Gastroesophageal sphincter (tissue), 4 donors: ENCODE data around the gene CEMIP2. TPM values are rescaled to one million over a fixed set of nuclear protein-coding genes. Genes with fewer than 3 reads are reported as not detected.
A peak's percentile ranks its signal among the peaks of the same experiment; 100 is the strongest.
"Not testable (repeated sequence)": the region's sequence is repeated elsewhere in the genome, so short reads cannot be mapped to it uniquely, and the experiment has no call there.

Experiments
- ATAC-seq: fragments of 150-250 bp; one replicate; pipeline ENCODE4 v1.9.1; 2016; ENCODE audit warnings: mild to moderate bottlenecking, moderate library complexity
- H3K27ac ChIP-seq, 4 donors: fragments of 200-600 bp; sonication (generic) in 3 of 4; 1 replicate in 3 of 4; 2 replicates in 1 of 4; pipeline ENCODE4 v1.5.1; 2016 to 2019
- H3K27me3 ChIP-seq: fragments of 200-600 bp; sonication (generic); one replicate; pipeline ENCODE4 v1.5.1; 2019
- H3K36me3 ChIP-seq, 2 donors: fragments of 200-600 bp; sonication (generic); one replicate each; pipeline ENCODE4 v1.5.1; 2019; ENCODE audit warnings: control low read depth in 1 of 2
- H3K4me1 ChIP-seq, 3 donors: fragments of 200-600 bp; sonication (generic); 1 replicate in 2 of 3; 2 replicates in 1 of 3; pipeline ENCODE4 v1.5.1; 2016 to 2019; ENCODE audit warnings: control low read depth in 2 of 3
- H3K4me3 ChIP-seq, 2 donors: fragments of 200-600 bp; sonication (generic); one replicate each; pipeline ENCODE4 v1.5.1; 2019; ENCODE audit warnings: mild to moderate bottlenecking in 1 of 2, moderate library complexity in 1 of 2
- H3K9me3 ChIP-seq, 3 donors: fragments of 200-600 bp; sonication (generic); one replicate each; pipeline ENCODE4 v1.5.1; 2017 to 2019; ENCODE audit warnings: control low read depth in 2 of 3
- EP300 ChIP-seq: sonication (generic); formaldehyde crosslinking; IDR thresholded peaks from one replicate; pipeline ENCODE4 v1.6.1; 2017; ENCODE audit warnings: antibody characterized with exemption, mild to moderate bottlenecking
- POLR2A ChIP-seq, 2 donors: fragments of 450-650 bp; IDR thresholded peaks; one replicate each; pipeline ENCODE4 v1.6.1; 2017; ENCODE audit warnings: antibody characterized with exemption in 2 of 2, mild to moderate bottlenecking in 2 of 2, moderate library complexity in 1 of 2
- POLR2AphosphoS5 ChIP-seq: sonication (generic); formaldehyde crosslinking; IDR thresholded peaks from one replicate; pipeline ENCODE4 v1.6.1; 2017; ENCODE audit warnings: antibody characterized with exemption
- WGBS, 2 donors: methylation state at CpG; one replicate each; pipeline ENCODE4 v1.1.5; 2018; ENCODE audit warnings: low coverage in 1 of 2; 5-methylcytosine and 5-hydroxymethylcytosine counted together
- total RNA-seq, 4 donors: library from RNA; depleted of rRNA; stranded (reverse); fragments of >200 nt; gene quantifications; one replicate each; pipeline ENCODE4 v1.1.0, GENCODE V29; 2016
- TF ChIP-seq, protein P1 (sequence below), 4 experiments: fragments of 200-600 bp in 2 of 4; fragments of 450-650 bp in 2 of 4; sonication (generic) in 1 of 4; IDR thresholded peaks; one replicate each; pipeline ENCODE4 v1.5.1; 2017 to 2019; ENCODE audit warnings: antibody characterized with exemption in 4 of 4, mild to moderate bottlenecking in 2 of 4, moderate library complexity in 2 of 4

CEMIP2 gene
- total RNA-seq, 4 donors from 2014 or later = 8.1 to 84.5 (median 17.4) TPM

DNA sequence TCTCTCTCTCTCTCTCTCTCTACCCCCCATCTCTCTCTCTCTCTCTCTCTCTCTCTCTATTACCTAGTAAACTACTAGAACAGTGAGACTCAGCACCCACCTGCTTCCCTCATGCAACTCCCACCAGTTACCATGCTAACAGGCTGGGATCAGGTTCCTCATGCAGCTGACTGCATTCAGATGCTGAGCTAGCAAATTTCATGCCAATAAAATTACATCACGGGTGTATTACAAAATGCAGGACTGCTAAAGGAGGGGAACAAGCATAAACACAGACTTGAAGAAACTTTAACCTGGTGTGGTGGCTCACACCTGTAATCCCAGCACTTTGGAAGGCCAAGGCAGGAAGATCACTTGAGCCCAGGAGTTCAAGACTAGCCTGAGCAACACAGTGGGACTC, 76.0 kb downstream of the CEMIP2 start:
- Histone ChIP-seq H3K9me3 (no peaks in the 10 kb centered on the region), H3K36me3 (peaks cover 0 to 59% of the 10 kb centered on the region in 2 donors), H3K4me1 (no peaks in the 10 kb centered on the region), H3K27me3 (no peaks in the 10 kb centered on the region), H3K27ac (no peak overlapping the region), H3K4me3 (no peak overlapping the region)
- 71% methylated on average over 1 of the region's 1 CpG; no CpG with 5 or more reads in 1 of the 2 donors for WGBS, 2 donors
- ATAC-seq = peak; percentile 50
- TF ChIP-seq POLR2AphosphoS5 = peak; percentile 50
- TF ChIP-seq, protein P1, sequence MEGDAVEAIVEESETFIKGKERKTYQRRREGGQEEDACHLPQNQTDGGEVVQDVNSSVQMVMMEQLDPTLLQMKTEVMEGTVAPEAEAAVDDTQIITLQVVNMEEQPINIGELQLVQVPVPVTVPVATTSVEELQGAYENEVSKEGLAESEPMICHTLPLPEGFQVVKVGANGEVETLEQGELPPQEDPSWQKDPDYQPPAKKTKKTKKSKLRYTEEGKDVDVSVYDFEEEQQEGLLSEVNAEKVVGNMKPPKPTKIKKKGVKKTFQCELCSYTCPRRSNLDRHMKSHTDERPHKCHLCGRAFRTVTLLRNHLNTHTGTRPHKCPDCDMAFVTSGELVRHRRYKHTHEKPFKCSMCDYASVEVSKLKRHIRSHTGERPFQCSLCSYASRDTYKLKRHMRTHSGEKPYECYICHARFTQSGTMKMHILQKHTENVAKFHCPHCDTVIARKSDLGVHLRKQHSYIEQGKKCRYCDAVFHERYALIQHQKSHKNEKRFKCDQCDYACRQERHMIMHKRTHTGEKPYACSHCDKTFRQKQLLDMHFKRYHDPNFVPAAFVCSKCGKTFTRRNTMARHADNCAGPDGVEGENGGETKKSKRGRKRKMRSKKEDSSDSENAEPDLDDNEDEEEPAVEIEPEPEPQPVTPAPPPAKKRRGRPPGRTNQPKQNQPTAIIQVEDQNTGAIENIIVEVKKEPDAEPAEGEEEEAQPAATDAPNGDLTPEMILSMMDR (IDR thresholded peaks at IDR 0.05) = no peak

GRCh38 chr9:71691576-71691975, 76.7 kb downstream of the CEMIP2 start:
- not testable (repeated sequence) for ATAC-seq, H3K4me3 ChIP-seq, H3K27ac ChIP-seq, H3K4me1 ChIP-seq, H3K27me3 ChIP-seq, H3K9me3 ChIP-seq
- peaks cover 0 to 52% of the 10 kb centered on the region in 2 donors for H3K36me3 ChIP-seq

DNA sequence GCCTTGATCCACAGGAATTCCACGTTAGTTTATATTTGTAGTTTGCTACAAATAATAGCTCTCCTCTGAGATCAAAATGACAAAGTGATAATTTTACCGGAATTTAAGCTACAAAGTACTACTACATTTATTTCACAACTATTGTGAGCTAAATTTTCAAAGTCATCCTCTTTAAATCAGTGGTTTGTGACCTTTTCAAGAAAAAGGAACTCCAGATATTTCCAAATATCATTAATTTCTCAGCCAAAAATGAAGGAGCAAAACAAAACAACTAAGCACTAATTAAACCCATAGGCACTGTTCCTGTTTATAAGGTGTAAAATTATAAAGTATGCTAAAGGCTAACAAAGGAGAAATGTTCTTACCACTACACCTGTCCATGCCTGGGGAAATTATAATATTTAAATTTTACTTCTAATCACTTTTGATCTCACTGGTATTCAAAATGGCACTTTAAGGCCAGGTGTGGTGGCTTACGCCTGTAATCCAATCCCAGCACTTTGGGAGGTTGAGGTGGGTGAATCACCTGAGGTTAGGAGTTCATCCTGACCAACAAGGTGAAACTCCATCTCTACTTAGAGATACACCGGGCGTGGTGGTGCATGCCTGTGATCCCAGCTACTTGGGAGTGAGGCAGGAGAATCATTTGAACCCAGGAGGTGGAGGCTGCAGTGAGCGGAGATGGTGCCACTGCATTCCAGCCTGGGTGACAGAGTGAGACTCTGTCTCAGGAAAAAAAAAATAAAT, 77.5 kb downstream of the CEMIP2 start:
- no peak for ATAC-seq
- H3K27ac ChIP-seq = peak overlapping the region in 1 of 4 donors; percentile 14
- H3K27me3 ChIP-seq = no peaks in the 10 kb centered on the region
- H3K4me1 ChIP-seq = no peaks in the 10 kb centered on the region
- H3K4me3 ChIP-seq = no peak overlapping the region
- 85 to 96% methylated on average over 3 to 6 of the region's 6 CpGs for WGBS, 2 donors
- TF ChIP-seq POLR2A (IDR thresholded peaks at IDR 0.05) = no peak
- no peak for TF ChIP-seq EP300
- TF ChIP-seq POLR2AphosphoS5 = no peak
- TF ChIP-seq, protein P1 (IDR thresholded peaks at IDR 0.05) = no peak
- no peaks in the 10 kb centered on the region for H3K9me3 ChIP-seq
- peaks cover 0 to 51% of the 10 kb centered on the region in 2 donors for H3K36me3 ChIP-seq

DNA sequence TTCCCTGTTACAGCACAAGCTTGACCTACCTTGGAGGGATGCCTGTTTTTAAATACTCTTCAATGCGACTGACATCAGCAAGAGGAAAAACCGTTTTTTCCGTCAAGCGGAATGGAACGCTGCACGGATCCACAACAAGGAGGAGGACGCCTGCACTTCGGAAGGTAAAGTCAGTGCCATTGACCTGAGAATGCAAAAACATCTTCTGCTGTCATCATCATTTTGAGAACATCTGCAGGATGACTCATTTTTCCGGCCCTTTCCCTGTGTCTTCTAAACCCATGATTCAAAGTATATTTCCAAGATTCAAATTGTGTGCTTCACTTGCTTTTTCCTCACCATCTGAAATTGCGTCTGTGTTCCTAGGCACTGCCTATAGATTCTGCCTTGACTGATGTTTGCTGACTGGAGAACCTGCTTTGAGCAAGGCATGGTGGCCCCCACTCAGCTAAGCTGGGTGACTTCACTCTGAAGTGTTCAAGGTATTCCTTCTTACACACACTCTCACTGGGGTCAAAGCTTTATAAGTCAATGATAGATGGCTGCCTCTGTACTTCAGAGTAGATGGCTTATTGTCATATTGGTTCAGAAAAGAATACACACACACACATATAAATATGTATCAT, 78.1 kb downstream of the CEMIP2 start:
- peaks cover 0 to 51% of the 10 kb centered on the region in 2 donors for H3K36me3 ChIP-seq
- H3K9me3 ChIP-seq = no peaks in the 10 kb centered on the region
- no peak overlapping the region for H3K4me3 ChIP-seq
- no peaks in the 10 kb centered on the region for H3K27me3 ChIP-seq
- no peak for ATAC-seq
- no peaks in the 10 kb centered on the region for H3K4me1 ChIP-seq
- 73 to 96% methylated on average over 10 of the region's 10 CpGs for WGBS, 2 donors
- TF ChIP-seq EP300 (no peak), POLR2AphosphoS5 (no peak)
- TF ChIP-seq, protein P1 (IDR thresholded peaks at IDR 0.05) = no peak
- H3K27ac ChIP-seq = peak overlapping the region in 1 of 4 donors; percentile 14

DNA sequence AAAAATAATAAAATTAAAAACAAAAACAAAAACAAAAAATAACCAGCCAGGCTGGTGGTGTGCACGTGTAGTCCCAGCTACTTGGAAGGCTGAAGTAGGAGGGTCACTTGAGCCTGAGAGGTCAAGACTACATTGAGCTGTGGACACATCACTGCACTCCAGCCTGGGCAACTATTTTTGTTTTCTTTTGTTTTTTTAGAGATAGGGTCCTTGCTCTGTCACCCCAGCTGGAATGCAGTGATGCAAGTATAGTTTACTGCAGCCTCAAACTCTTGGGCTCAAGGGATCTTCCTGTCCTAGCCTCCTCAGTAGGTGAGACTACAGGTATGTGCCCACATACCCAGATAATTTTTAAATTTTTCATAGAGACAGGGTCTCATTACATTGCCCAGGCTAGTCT, 80.6 kb downstream of the CEMIP2 start:
- peaks cover 0 to 8% (median 0%) of the 10 kb centered on the region in 3 donors for H3K4me1 ChIP-seq
- H3K27ac ChIP-seq = no peak overlapping the region
- ATAC-seq = no peak
- 80 to 89% methylated on average over 1 of the region's 1 CpG for WGBS, 2 donors
- peaks cover 0 to 36% of the 10 kb centered on the region in 2 donors for H3K36me3 ChIP-seq
- TF ChIP-seq POLR2A (IDR thresholded peaks at IDR 0.05) (no peak), POLR2AphosphoS5 (no peak)
- H3K9me3 ChIP-seq = no peaks in the 10 kb centered on the region
- no peaks in the 10 kb centered on the region for H3K27me3 ChIP-seq
- H3K4me3 ChIP-seq = no peak overlapping the region

GRCh38 chr9:71685988-71686387, 82.3 kb downstream of the CEMIP2 start:
- ATAC-seq = no peak
- Histone ChIP-seq H3K27ac (no peak overlapping the region), H3K9me3 (no peaks in the 10 kb centered on the region), H3K4me3 (no peak overlapping the region), H3K36me3 (peaks cover 0 to 31% of the 10 kb centered on the region in 2 donors), H3K27me3 (no peaks in the 10 kb centered on the region), H3K4me1 (peaks cover 0 to 24% (median 2%) of the 10 kb centered on the region in 3 donors)
- TF ChIP-seq, protein P1 (IDR thresholded peaks at IDR 0.05) = no peak
- TF ChIP-seq POLR2A (IDR thresholded peaks at IDR 0.05) (no peak), EP300 (no peak), POLR2AphosphoS5 (no peak)
- 83 to 92% methylated on average over 1 to 4 of the region's 7 CpGs for WGBS, 2 donors
